Measurements from ENCODE around the gene REXO4. TPM values are rescaled to one million over a fixed set of nuclear protein-coding genes. Genes with fewer than 3 reads are reported as not detected.

The REXO4 gene
- total and polyA plus RNA-seq, 2 donors (not counting 3 experiments of a cell fraction or from before 2014, with no cell fraction given), result 19.5 to 29.5 TPM

DNA sequence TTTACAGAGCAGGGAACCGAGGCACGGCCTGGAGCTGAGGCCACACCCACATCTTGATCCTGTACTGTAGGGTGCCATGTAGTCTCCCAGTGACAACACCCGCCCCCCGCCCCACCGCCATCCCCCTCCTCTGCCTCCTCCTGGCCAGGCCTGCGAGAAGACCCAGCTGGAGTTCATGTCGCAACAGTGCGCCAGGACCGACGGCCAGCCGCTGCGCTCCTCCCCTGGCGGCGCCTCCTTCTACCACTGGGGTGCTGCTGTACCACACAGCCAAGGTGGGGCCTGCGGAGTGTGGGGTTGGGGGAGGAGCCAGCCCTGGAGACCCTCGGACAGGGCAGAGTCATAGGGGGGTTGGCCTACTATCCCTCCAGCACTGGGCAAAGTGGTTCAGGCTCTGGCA is 18.9 kb upstream of the REXO4 start:
- Histone ChIP-seq H3K27ac (ENCODE audit: insufficient read depth, low read depth, low read length) (no peak overlapping the region), H4K20me1 (replicated peaks; ENCODE audit: control insufficient read depth, extremely low read depth, insufficient read depth, low read length) (no peaks in the 10 kb centered on the region), H3K9ac (replicated peaks; ENCODE audit: extremely low read depth, insufficient read depth, low read length) (no peak overlapping the region), H3K4me1 (ENCODE audit: control insufficient read depth, extremely low read depth, insufficient read depth, low read length) (no peaks in the 10 kb centered on the region), H3K9me3 (replicated peaks; ENCODE audit: control insufficient read depth, insufficient read depth, low read length) (no peaks in the 10 kb centered on the region), H2AFZ (ENCODE audit: low read depth, low read length) (no peak overlapping the region), H3K79me2 (ENCODE audit: control insufficient read depth, insufficient read depth, low read length) (no peaks in the 10 kb centered on the region), H3K4me2 (ENCODE audit: insufficient read depth, low read length) (no peak overlapping the region), H3K4me3 (replicated peaks in 1 of 3; ENCODE audit: insufficient read depth in 1 of 3, low read depth in 1 of 3, low read length in 3 of 3) (no peak overlapping the region), H3K36me3 (ENCODE audit: control insufficient read depth in 2 of 2, extremely low read depth in 1 of 2, insufficient read depth in 2 of 2, low read length in 2 of 2) (no peaks in the 10 kb centered on the region), H3K9me1 (replicated peaks; ENCODE audit: control insufficient read depth, extremely low read depth, insufficient read depth, low read length) (no peaks in the 10 kb centered on the region), H3K27me3 (ENCODE audit: control insufficient read depth in 2 of 2, insufficient read depth in 2 of 2, low read length in 2 of 2) (no peaks in the 10 kb centered on the region)
- POLR2A ChIA-PET, result no interaction called here
- BruUV-seq (replicated peaks), result no TSS peak
- CTCF ChIA-PET, result no interaction called here
- dilution Hi-C loops (cut with MboI; ENCODE audit: extremely low pct_ligation_motif_present, low sequenced_read_pairs), result no loop called here
- intact Hi-C loops (cut with micrococcal nuclease), result no loop called here
- DNase-seq (ENCODE audit: low read depth, low spot score) (no peak), FAIRE-seq (no peak)
- TF ChIP-seq FOS (IDR thresholded peaks at IDR 0.05; ENCODE audit: borderline replicate concordance, insufficient read depth, low read length), result no peak
- no peak for TF ChIP-seq MYC (IDR thresholded peaks at IDR 0.05; ENCODE audit: low read depth, low read length)
- TF ChIP-seq, protein P1, sequence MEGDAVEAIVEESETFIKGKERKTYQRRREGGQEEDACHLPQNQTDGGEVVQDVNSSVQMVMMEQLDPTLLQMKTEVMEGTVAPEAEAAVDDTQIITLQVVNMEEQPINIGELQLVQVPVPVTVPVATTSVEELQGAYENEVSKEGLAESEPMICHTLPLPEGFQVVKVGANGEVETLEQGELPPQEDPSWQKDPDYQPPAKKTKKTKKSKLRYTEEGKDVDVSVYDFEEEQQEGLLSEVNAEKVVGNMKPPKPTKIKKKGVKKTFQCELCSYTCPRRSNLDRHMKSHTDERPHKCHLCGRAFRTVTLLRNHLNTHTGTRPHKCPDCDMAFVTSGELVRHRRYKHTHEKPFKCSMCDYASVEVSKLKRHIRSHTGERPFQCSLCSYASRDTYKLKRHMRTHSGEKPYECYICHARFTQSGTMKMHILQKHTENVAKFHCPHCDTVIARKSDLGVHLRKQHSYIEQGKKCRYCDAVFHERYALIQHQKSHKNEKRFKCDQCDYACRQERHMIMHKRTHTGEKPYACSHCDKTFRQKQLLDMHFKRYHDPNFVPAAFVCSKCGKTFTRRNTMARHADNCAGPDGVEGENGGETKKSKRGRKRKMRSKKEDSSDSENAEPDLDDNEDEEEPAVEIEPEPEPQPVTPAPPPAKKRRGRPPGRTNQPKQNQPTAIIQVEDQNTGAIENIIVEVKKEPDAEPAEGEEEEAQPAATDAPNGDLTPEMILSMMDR (IDR thresholded peaks at IDR 0.05; ENCODE audit: extremely low read depth in 1 of 2, insufficient read depth in 1 of 2, low read depth in 1 of 2, low read length in 2 of 2), result no peak
- TF ChIP-seq EZH2 (IDR thresholded peaks at IDR 0.05; ENCODE audit: borderline replicate concordance, low read depth, low read length, severe bottlenecking), result no peak
- TF ChIP-seq JUN (IDR thresholded peaks at IDR 0.05; ENCODE audit: borderline replicate concordance, insufficient read depth, insufficient read length, low read depth), result no peak
- no peak for TF ChIP-seq POLR2AphosphoS5 (IDR thresholded peaks at IDR 0.05; ENCODE audit: insufficient read depth, low read depth, low read length)
- TF ChIP-seq POLR2A (IDR thresholded peaks at IDR 0.05; ENCODE audit: low read depth, low read length), result no peak
- no peak for TF ChIP-seq MAX (IDR thresholded peaks at IDR 0.05; ENCODE audit: insufficient read depth, insufficient read length)
- no peak for TF ChIP-seq GATA2 (IDR thresholded peaks at IDR 0.05; ENCODE audit: insufficient read depth, insufficient read length, low read depth, low read length)

Data from endothelial cell of umbilical vein (primary cell).